ENCODE data around the gene TCF12.

TCF12 gene

DNA sequence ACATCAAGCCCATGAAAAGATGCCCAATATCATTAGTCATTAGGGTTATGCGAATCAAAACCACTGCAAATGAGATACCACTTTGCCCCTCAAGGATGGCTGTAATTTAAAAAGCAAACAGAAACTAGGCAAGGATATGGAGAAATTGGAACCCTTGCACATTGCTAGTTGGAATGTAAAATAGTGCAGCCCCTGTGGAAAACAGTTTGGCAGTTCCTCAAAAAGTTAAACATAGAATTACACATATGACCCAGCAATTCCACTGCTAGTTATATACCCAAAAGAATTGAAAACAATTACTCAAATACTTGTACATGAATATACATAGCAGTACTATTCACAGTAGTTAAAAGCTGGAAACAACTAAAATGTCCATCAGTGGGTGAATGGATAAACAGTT lies 271.0 kb downstream of the TCF12 start:
- H3K4me3 ChIP-seq (replicated peaks; ENCODE audit: low read depth, low read length) = no peak overlapping the region
- no peak for DNase-seq (ENCODE audit: low read depth)
- TF ChIP-seq, protein P1, sequence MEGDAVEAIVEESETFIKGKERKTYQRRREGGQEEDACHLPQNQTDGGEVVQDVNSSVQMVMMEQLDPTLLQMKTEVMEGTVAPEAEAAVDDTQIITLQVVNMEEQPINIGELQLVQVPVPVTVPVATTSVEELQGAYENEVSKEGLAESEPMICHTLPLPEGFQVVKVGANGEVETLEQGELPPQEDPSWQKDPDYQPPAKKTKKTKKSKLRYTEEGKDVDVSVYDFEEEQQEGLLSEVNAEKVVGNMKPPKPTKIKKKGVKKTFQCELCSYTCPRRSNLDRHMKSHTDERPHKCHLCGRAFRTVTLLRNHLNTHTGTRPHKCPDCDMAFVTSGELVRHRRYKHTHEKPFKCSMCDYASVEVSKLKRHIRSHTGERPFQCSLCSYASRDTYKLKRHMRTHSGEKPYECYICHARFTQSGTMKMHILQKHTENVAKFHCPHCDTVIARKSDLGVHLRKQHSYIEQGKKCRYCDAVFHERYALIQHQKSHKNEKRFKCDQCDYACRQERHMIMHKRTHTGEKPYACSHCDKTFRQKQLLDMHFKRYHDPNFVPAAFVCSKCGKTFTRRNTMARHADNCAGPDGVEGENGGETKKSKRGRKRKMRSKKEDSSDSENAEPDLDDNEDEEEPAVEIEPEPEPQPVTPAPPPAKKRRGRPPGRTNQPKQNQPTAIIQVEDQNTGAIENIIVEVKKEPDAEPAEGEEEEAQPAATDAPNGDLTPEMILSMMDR (IDR thresholded peaks at IDR 0.05; ENCODE audit: low read length, missing control alignments) = no peak

DNA sequence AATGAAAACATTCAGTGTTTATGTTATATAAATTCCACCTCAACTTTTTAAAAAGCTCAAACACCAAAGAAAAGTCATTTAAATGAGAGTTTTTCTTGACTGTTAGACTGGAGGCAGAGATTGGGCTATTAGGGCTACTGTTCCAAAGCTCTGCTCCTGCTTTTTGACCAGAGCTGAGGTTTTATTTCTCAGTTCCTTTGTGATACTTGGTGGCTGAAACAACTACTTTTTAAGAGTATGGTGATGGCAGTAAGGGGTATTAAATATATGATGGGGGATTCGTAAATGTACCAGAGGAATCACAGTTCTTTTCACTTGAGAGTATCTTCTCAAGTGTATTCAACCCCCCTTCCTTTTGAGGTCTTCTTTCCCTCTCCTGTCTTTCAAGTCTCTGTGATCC lies 271.8 kb downstream of the TCF12 start:
- DNase-seq (ENCODE audit: low read depth) = no peak
- TF ChIP-seq, protein P1 (IDR thresholded peaks at IDR 0.05; ENCODE audit: low read length, missing control alignments) = no peak
- no peak overlapping the region for H3K4me3 ChIP-seq (replicated peaks; ENCODE audit: low read depth, low read length)

GRCh38 chr15:57193161-57193560 lies 274.7 kb downstream of the TCF12 start:
- no peak for DNase-seq (ENCODE audit: low read depth)
- no peak overlapping the region for H3K4me3 ChIP-seq (replicated peaks; ENCODE audit: low read depth, low read length)
- TF ChIP-seq, protein P1 (IDR thresholded peaks at IDR 0.05; ENCODE audit: low read length, missing control alignments) = no peak

GRCh38 chr15:57195326-57195725 lies 276.9 kb downstream of the TCF12 start:
- DNase-seq (ENCODE audit: low read depth) = no peak
- TF ChIP-seq, protein P1 (IDR thresholded peaks at IDR 0.05; ENCODE audit: low read length, missing control alignments) = no peak
- no peak overlapping the region for H3K4me3 ChIP-seq (replicated peaks; ENCODE audit: low read depth, low read length)

- DNase-seq (ENCODE audit: low read depth) = no peak
- TF ChIP-seq, protein P1 (IDR thresholded peaks at IDR 0.05; ENCODE audit: low read length, missing control alignments) = no peak
Observed at GRCh38 chr15:57196865-57197264, 278.4 kb downstream of the TCF12 start.

GRCh38 chr15:57198131-57198530 lies 279.7 kb downstream of the TCF12 start:
- no peak for DNase-seq (ENCODE audit: low read depth)

More at GRCh38 chr15:57196865-57197264, 278.4 kb downstream of the TCF12 start:
- H3K4me3 ChIP-seq (replicated peaks; ENCODE audit: low read depth, low read length) = no peak overlapping the region

More at GRCh38 chr15:57198131-57198530, 279.7 kb downstream of the TCF12 start:
- H3K4me3 ChIP-seq (replicated peaks; ENCODE audit: low read depth, low read length) = no peak overlapping the region
- TF ChIP-seq, protein P1 (IDR thresholded peaks at IDR 0.05; ENCODE audit: low read length, missing control alignments) = no peak
